PC-3 (cell line): ENCODE data around the gene HHIPL2. TPM values are rescaled to one million over a fixed set of nuclear protein-coding genes. Genes with fewer than 3 reads are reported as not detected.

Source experiments
- ATAC-seq: fragments of 200-7000 bp; cut with Tn5 transposase; 2 replicates; pipeline ENCODE4 v1.9.1; 2020; ENCODE audit warnings: mild to moderate bottlenecking, moderate library complexity
- BruUV-seq: library from RNA; stranded (reverse); fragments of 400-500 nt; replicated peaks from 2 replicates; lab custom pipeline; 2021; lab: Mats Ljungman, UMichigan
- CTCF ChIA-PET: fragments of 300-600 bp; sonication (Branson Sonifier 250); formaldehyde crosslinking; loops from one replicate; lab custom pipeline; 2022; ENCODE audit warnings: antibody characterized with exemption; lab: Charles Lee
- POLR2A ChIA-PET: fragments of 300-600 bp; sonication (Branson Sonifier 250); formaldehyde crosslinking; loops from one replicate; lab custom pipeline; 2022; ENCODE audit warnings: antibody characterized with exemption; ENCODE audit not compliant: unreplicated experiment; lab: Charles Lee
- DNase-seq: peaks from one replicate; pipeline ENCODE4 v3.0.0-alpha.2; 2015
- H2AFZ ChIP-seq: fragments of 300-600 bp; sonication (generic); 2 replicates; pipeline ENCODE4 v1.6.0; 2016; ENCODE audit warnings: antibody characterized with exemption, low read length
- H3F3A ChIP-seq: fragments of 300-600 bp; sonication (generic); one replicate; pipeline ENCODE4 v1.6.0; 2017; ENCODE audit warnings: antibody characterized with exemption, low read length, control low read depth, mild to moderate bottlenecking; ENCODE audit not compliant: unreplicated experiment
- H3K27ac ChIP-seq: fragments of 300-600 bp; sonication (generic); 2 replicates; pipeline ENCODE4 v1.5.1; 2016; ENCODE audit warnings: mild to moderate bottlenecking, low read length
- H3K27me3 ChIP-seq: fragments of 300-600 bp; sonication (generic); 2 replicates; pipeline ENCODE4 v1.6.1; 2016; ENCODE audit warnings: low read length, mixed read lengths
- H3K36me3 ChIP-seq: fragments of 300-600 bp; sonication (generic); 2 replicates; pipeline ENCODE4 v1.6.1; 2016; ENCODE audit warnings: low read depth, mixed run types, low read length, mixed read lengths
- H3K4me1 ChIP-seq: fragments of 300-600 bp; sonication (generic); 2 replicates; pipeline ENCODE4 v1.5.1; 2016; ENCODE audit warnings: low read length; ENCODE audit not compliant: insufficient read depth
- H3K4me2 ChIP-seq: fragments of 300-600 bp; sonication (generic); 2 replicates; pipeline ENCODE4 v1.6.0; 2016; ENCODE audit warnings: low read length
- H3K4me3 ChIP-seq: fragments of 300-600 bp; sonication (generic); 2 replicates; pipeline ENCODE4 v1.5.1; 2016; ENCODE audit warnings: mild to moderate bottlenecking, low read length, mixed read lengths
- H3K79me2 ChIP-seq: fragments of 300-600 bp; sonication (generic); 2 replicates; pipeline ENCODE4 v1.6.1; 2017; ENCODE audit warnings: low read length, mixed read lengths
- H3K9ac ChIP-seq: fragments of 300-600 bp; sonication (generic); 2 replicates; pipeline ENCODE4 v1.6.0; 2016; ENCODE audit warnings: mild to moderate bottlenecking, low read length
- H3K9me2 ChIP-seq: fragments of 300-600 bp; sonication (generic); replicated peaks from 2 replicates; pipeline ENCODE4 v1.6.1; 2016; ENCODE audit warnings: mixed run types, low read length, mixed read lengths
- H3K9me3 ChIP-seq: fragments of 300-600 bp; sonication (generic); 2 replicates; pipeline ENCODE4 v1.6.1; 2016; ENCODE audit warnings: low read length, mixed read lengths
- H4K20me1 ChIP-seq: fragments of 300-600 bp; sonication (generic); 2 replicates; pipeline ENCODE4 v1.6.1; 2016; ENCODE audit warnings: low read length, mixed read lengths
- CTCF ChIP-seq: fragments of 300-600 bp; sonication (generic); conservative IDR thresholded peaks from 2 replicates; pipeline ENCODE4 v1.5.1; 2017; ENCODE audit warnings: antibody characterized with exemption, low read depth, mild to moderate bottlenecking, low read length
- EZH2 ChIP-seq: fragments of 300-600 bp; sonication (generic); IDR thresholded peaks from one replicate; pipeline ENCODE4 v1.6.1; 2017; ENCODE audit warnings: antibody characterized with exemption, mild to moderate bottlenecking, low read length; ENCODE audit not compliant: unreplicated experiment
- EZH2phosphoT487 ChIP-seq: fragments of 300-600 bp; sonication (generic); IDR thresholded peaks from 2 replicates; pipeline ENCODE4 v1.6.1; 2018; ENCODE audit warnings: mild to moderate bottlenecking, antibody characterized with exemption, low read length, borderline replicate concordance
- intact Hi-C: fragments of 100-400 bp; cut with micrococcal nuclease; formaldehyde crosslinking; loops from 2 replicates; pipeline ENCODE4 v1.9.0; 2023
- total RNA-seq: library from RNA; depleted of rRNA; stranded (reverse); fragments of >200 nt; gene quantifications from 2 replicates; pipeline ENCODE4 v1.2.3, GENCODE V29; 2014

The HHIPL2 gene
- total RNA-seq, 1 experiment from 2014 or later, result 1.2 TPM

GRCh38 chr1:222547260-222547614 is 667 bp downstream of the HHIPL2 start:
- H3K27ac ChIP-seq, result no peak overlapping the region
- no peaks in the 10 kb centered on the region for H3K27me3 ChIP-seq
- no peak overlapping the region; the same call in 1 of the 2 replicates for H3K4me3 ChIP-seq
- H2AFZ ChIP-seq, result peak overlapping the region; percentile 20
- POLR2A ChIA-PET, result interaction anchor here (0.7 kb wide), 1 partner anchor 14 kb away, joined by 3 read pairs; no protein-coding TSS in a partner anchor
- peak; percentile 7; the same call in 1 of the 2 replicates for ATAC-seq
- no peak for DNase-seq
- H3K9ac ChIP-seq, result no peak overlapping the region
- intact Hi-C loops, result loop anchor here (2.0 kb wide), 1 partner anchor 82 kb away; no protein-coding TSS in a partner anchor
- H3K36me3 ChIP-seq, result no peaks in the 10 kb centered on the region
- H3K79me2 ChIP-seq, result no peaks in the 10 kb centered on the region
- H3F3A ChIP-seq, result no peaks in the 10 kb centered on the region
- TF ChIP-seq CTCF, result no peak
- TF ChIP-seq EZH2phosphoT487, result no peak
- TF ChIP-seq EZH2, result no peak
- BruUV-seq, result no TSS peak
- CTCF ChIA-PET, result interaction anchor here (0.6 kb wide), 1 partner anchor 203 kb away, joined by 3 read pairs; no protein-coding TSS in a partner anchor
- H3K4me2 ChIP-seq, result peak overlapping the region; percentile 65
- H3K9me3 ChIP-seq, result no peaks in the 10 kb centered on the region
- no peaks in the 10 kb centered on the region for H3K9me2 ChIP-seq
- peaks cover 25% of the 10 kb centered on the region for H3K4me1 ChIP-seq
- no peaks in the 10 kb centered on the region for H4K20me1 ChIP-seq

GRCh38 chr1:222546548-222547259 is 1.2 kb downstream of the HHIPL2 start:
- no peaks in the 10 kb centered on the region for H3K79me2 ChIP-seq
- no peaks in the 10 kb centered on the region for H4K20me1 ChIP-seq
- ATAC-seq (peak; percentile 93), DNase-seq (peak; percentile 96)
- TF ChIP-seq EZH2, result no peak
- no peak for TF ChIP-seq EZH2phosphoT487
- TF ChIP-seq CTCF, result no peak
- H2AFZ ChIP-seq, result peak overlapping the region; percentile 41
- ChIA-PET CTCF (interaction anchor here (0.6 to 1.1 kb wide), 2 partner anchors 87 to 204 kb away, joined by 3 to 6 read pairs; no protein-coding TSS in a partner anchor), POLR2A (interaction anchor here (0.5 to 0.7 kb wide), 2 partner anchors 15 to 72 kb away, joined by 3 read pairs; no protein-coding TSS in a partner anchor)
- no peaks in the 10 kb centered on the region for H3K9me3 ChIP-seq
- no TSS peak for BruUV-seq
- H3F3A ChIP-seq, result no peaks in the 10 kb centered on the region
- peaks cover 25% of the 10 kb centered on the region for H3K4me1 ChIP-seq
- H3K27ac ChIP-seq, result peak overlapping the region; percentile 41
- H3K4me3 ChIP-seq, result peak overlapping the region; percentile 16; the same call in 1 of the 2 replicates
- no peaks in the 10 kb centered on the region for H3K36me3 ChIP-seq
- no peak overlapping the region for H3K9ac ChIP-seq
- H3K4me2 ChIP-seq, result peak overlapping the region; percentile 65
- H3K27me3 ChIP-seq, result no peaks in the 10 kb centered on the region
- no peaks in the 10 kb centered on the region for H3K9me2 ChIP-seq
- intact Hi-C loops, result loop anchor here (2.0 kb wide), 1 partner anchor 82 kb away; no protein-coding TSS in a partner anchor
